Tibial nerve (tissue), 4 donors: ENCODE results near the gene ANP32E.
A peak's percentile ranks its signal among the peaks of the same experiment; 100 is the strongest.

Experiments
- EP300 ChIP-seq, 2 donors: sonication (generic); formaldehyde crosslinking; IDR thresholded peaks; one replicate each; pipeline ENCODE4 v1.6.1; 2017; ENCODE audit warnings: antibody characterized with exemption in 2 of 2, mild to moderate bottlenecking in 1 of 2
- POLR2A ChIP-seq, 2 donors: fragments of 450-650 bp; IDR thresholded peaks; one replicate each; pipeline ENCODE4 v1.6.1; 2017; ENCODE audit warnings: antibody characterized with exemption in 2 of 2, mild to moderate bottlenecking in 2 of 2, moderate library complexity in 2 of 2
- TF ChIP-seq, protein P1 (sequence below), 5 experiments: fragments of 200-600 bp in 3 of 5; fragments of 450-650 bp in 2 of 5; sonication (generic) in 3 of 5; IDR thresholded peaks; one replicate each; pipeline ENCODE4 v1.5.1; 2016 to 2019; ENCODE audit warnings: antibody characterized with exemption in 5 of 5, mild to moderate bottlenecking in 3 of 5, moderate library complexity in 2 of 5

DNA sequence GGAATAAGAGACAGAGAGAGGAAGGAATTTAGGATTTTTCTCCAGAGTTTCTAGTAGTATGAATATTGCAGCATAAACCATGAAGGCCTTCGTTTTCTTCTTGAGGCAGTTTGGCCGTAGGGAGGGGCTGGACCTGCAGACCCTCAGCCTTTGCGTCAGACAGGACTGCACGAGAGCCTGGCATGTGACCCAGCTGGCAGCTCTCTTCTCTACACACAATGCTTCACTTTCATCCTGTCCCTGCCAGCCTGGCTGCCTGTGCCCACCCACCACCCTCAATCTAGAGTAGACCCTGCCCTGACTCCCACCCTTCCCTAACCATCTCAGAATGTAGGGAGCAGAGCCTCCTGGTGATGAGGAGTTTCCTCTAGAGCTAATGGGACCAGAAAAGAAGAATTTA is 23.3 kb upstream of the ANP32E start:
- TF ChIP-seq, protein P1, sequence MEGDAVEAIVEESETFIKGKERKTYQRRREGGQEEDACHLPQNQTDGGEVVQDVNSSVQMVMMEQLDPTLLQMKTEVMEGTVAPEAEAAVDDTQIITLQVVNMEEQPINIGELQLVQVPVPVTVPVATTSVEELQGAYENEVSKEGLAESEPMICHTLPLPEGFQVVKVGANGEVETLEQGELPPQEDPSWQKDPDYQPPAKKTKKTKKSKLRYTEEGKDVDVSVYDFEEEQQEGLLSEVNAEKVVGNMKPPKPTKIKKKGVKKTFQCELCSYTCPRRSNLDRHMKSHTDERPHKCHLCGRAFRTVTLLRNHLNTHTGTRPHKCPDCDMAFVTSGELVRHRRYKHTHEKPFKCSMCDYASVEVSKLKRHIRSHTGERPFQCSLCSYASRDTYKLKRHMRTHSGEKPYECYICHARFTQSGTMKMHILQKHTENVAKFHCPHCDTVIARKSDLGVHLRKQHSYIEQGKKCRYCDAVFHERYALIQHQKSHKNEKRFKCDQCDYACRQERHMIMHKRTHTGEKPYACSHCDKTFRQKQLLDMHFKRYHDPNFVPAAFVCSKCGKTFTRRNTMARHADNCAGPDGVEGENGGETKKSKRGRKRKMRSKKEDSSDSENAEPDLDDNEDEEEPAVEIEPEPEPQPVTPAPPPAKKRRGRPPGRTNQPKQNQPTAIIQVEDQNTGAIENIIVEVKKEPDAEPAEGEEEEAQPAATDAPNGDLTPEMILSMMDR (IDR thresholded peaks at IDR 0.05), result no peak
- peak in 1 of 2 donors; percentile 11 for TF ChIP-seq EP300 (IDR thresholded peaks at IDR 0.05)
- no peak for TF ChIP-seq POLR2A (IDR thresholded peaks at IDR 0.05)
